ENCODE results near the gene ABHD5.

The ABHD5 gene

DNA sequence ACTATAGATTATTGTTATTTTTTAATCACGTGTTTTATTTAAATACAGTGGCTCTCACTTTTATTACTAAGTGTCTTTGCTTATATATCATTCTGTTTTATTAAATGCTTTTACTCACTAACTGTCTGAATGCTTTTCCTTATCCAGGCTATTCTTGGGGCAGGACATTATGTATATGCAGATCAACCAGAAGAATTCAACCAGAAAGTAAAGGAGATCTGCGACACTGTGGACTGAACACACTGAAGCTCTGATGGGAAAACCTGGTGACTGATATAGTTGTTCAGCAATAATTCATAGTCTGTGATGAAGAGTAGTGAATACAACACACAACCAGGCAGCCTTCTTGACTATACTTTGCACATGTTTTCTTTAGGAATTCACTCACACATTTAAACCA, 27.6 kb downstream of the ABHD5 start:
- DNase-seq (ENCODE audit: low spot score): no peak

DNA sequence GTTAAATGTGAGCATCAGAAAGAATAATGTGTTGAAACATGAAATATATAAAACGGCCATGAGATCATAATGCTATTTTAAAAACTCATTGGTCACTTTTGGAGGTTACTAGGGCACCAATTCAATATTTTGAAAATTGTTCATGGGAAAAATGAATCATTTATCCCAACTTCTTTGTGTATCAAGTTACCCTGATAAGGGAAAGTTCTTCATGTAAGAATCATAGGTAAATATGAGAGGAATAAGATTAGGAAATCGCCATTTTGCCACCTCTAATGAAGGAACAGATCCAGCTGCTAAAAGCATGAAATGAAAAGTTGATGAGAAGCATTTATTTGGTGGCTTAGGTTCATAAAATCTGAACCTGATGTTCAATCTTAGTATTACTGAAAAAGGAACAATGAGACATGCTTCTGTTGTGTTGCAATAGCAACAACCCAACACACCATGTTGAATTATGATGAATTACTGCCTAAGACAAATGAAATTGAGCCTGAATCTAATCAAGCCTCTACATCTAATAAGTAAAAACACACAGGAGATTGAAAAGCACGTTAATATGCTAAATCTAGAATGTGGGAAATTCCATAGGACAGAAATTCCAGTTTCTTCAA, 32.5 kb downstream of the ABHD5 start:
- no peak for DNase-seq (ENCODE audit: low spot score)

- no peak for DNase-seq (ENCODE audit: low spot score)
These were observed 35.8 kb downstream of the ABHD5 start for GRCh38 chr3:43726521-43726920.

DNA sequence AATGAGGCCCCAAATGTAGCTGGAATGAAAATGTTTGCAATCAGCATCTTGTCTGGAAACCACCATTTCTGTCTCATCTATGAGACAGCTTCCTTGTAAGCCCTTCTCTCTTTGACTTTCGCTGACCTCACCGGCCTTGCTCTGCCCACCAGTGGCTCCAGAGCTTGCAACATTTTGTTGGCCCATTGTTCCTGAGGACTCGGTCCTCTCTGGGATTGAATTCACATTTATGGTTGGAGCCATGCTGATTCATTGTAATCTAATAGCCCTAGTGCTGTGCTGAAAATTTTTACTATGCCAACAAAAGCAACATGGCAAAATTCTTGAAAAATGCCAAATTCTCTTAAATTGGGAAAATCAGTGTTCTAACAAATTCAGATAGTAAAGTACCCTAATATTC, 37.2 kb downstream of the ABHD5 start:
- no peak for DNase-seq (ENCODE audit: low spot score)

DNA sequence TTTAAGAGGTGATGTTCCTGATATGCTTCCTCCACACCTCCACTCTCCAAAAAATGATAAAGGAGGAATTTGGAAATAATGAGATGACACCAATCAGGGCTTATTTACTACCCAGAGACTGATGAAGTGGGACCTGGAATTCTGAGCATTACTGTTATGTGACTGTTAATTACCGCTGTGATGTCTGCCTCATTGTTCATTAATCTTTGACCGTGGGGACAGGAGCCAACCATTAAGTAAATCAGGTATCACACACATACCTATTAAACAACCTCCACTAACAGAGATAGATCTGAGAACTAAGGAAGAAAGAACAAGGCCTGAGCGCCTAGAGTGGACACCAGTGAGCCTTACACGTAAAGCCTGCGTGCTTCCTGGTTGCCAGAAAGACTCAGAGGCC, 37.7 kb downstream of the ABHD5 start:
- DNase-seq (ENCODE audit: low spot score): no peak

DNA sequence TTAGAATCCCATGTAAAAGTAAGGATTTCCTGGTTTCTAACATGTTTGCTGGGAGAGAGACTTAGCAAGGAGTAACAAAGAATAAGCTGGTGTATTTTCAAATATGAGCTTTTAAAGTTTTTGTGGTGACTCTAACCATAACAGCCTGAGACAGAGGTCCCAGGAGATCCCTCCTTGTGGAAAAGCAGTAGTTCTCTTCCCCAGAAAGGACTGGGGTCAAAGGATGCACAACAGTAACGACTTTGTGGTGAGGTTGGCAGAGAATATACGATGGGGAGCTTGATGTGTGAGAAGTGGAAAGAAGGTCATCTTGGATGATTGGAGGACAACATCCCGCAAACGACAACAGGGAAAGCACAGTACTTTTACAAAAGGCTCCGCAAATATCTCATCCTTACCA, 38.2 kb downstream of the ABHD5 start:
- no peak for DNase-seq (ENCODE audit: low spot score)

GRCh38 chr3:43729707-43730414, 39.1 kb downstream of the ABHD5 start:
- DNase-seq (ENCODE audit: low spot score): no peak

- no peak for DNase-seq (ENCODE audit: low spot score)
These were observed 42.1 kb downstream of the ABHD5 start for GRCh38 chr3:43732747-43733425.

DNA sequence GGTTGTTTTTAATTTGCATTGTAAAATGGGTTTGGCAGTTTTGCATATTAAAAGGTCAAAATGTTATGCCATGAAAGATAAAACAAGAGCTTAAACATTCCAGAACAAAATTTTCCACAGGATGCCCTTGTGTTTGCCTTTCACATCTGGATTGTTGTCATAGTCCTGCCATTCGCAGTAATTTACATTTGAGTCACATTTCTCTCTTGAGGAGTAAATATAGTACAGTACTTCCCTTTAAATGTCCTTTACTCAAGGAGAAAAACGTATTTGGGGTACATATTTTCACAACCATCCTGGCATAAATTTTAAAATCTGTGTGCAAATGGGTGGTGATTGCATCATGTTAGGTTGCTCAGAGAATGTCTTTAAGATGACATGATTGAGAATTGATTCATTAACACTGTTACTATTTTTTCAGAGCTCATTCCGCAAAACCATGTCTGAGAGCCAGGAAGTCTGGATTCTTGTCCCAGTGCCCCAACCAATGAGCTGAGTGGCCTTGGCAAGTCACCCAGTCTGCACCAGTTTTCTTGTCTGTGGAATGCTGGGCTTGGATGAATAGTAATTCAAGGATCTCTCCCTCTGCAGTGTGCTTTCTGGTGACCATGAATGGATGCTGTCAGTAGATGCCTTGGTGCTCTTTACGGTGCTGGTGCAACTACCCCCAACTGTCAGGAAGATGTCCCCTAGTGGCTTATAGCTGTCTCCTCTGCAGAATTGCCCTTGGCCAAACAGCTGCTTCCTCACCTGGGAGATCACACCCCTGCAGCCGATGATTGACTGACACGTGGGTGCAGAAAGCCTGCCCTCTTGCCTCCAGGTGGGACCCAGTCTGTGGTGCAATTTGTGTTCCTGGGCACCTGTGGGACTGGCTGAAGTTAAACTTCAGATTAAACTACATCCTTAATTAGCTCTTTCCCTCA, 43.0 kb downstream of the ABHD5 start:
- DNase-seq (ENCODE audit: low spot score): no peak

GRCh38 chr3:43734685-43735084, 43.9 kb downstream of the ABHD5 start:
- no peak for DNase-seq (ENCODE audit: low spot score)

DNA sequence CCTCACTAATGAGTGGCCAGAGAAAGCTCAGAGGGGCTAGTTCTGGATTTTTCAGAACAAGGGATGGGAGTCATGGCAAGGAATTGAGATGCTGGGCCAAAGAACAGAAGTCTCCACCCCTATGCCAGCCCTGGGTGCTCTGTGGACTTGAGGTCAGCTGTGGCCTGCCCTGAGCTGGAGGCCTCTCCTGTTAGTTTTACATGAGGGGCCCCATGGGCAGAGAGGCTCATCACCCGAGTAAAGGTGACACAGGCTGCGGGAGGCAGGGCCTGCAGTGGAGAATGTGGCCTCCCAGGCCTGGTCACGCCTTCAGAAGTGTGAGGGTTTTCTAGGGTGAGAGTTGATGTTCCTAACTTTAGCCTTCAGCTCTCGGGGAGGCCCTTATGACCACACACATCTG, 44.9 kb downstream of the ABHD5 start:
- DNase-seq (ENCODE audit: low spot score): no peak

DNA sequence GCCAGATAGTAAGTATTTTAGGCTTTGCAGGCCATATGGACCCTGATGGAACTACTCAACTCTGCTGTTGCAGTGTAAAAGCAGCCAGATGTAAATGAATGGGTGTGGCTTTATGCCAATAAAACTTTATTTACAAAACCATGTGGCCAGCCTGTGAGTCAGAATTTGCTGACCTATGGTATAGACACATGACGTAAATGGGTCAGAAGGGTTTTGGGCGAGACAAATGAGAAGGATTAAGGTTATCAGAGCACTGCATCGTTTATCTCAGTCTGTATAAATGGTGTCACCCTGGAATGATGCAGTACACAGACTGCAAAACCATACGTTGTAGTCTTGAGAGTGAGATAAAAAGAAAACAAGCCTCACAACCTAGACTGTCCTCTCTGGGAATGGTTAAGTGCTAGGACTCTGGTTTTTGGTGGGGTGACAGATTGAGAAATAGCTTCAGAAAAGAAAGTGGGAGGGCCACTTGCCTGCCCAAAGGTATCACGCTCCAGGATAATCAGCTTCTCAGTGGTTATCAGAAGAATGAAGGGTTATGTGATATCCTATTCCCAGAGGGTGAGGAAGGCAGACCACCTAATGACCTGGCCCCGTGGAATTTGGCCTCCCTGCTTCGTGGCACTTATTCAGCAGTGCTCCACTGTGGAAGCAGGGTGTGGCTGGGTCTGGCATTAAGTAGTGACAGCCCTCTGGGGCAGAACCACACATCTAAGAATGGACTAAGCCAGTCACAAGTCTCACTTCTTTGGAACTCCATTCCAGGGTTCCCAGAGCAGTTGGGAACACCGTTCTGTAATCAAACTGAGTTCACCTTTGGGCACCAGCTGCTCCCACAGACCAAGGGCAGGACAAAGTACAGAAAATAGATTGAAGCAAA, 46.1 kb downstream of the ABHD5 start:
- no peak for DNase-seq (ENCODE audit: low spot score)

GRCh38 chr3:43738305-43738704, 47.6 kb downstream of the ABHD5 start:
- DNase-seq (ENCODE audit: low spot score): no peak

- no peak for DNase-seq (ENCODE audit: low spot score)
These were observed 52.2 kb downstream of the ABHD5 start for GRCh38 chr3:43742920-43743319.

DNA sequence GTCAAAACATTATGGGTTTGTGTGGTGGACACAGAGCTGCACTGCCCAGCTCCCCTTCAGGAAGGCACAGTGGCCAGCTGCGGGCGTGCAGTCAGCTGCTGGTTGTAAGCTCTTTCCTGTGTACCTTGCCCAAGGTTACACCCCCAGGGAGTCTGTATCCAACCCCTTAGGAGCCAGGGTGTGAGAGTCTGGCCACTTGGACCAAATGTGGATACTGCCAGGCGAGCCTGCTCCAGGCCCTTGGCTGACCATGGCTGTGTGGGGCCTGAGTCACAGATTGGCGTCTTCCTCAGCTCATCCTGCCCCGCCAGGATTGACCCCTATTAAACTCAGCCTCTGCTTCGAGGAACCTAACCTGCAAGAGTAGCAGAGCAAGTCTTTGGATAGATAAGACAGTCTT, 56.9 kb downstream of the ABHD5 start:
- DNase-seq (ENCODE audit: low spot score): no peak

DNA sequence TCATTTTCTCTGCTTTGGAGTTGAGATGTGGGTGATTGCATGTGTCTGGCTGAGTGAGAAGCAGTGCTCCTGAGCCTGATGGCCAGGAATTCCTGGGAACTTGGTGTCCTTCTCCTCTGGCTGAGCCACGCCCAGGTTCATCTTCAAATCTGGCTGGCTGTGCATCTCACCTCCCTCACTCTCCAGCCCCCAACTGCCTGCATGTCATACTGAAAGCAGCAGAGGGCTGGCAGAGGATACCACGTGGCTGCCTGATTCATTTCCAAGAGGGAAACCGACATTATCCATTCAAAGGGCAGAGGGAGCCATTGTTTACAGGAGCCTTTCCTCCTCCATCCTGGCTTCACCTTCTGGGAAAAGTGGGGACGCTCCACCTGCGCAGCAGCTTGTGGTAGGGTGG, 57.4 kb downstream of the ABHD5 start:
- DNase-seq (ENCODE audit: low spot score): no peak

DNA sequence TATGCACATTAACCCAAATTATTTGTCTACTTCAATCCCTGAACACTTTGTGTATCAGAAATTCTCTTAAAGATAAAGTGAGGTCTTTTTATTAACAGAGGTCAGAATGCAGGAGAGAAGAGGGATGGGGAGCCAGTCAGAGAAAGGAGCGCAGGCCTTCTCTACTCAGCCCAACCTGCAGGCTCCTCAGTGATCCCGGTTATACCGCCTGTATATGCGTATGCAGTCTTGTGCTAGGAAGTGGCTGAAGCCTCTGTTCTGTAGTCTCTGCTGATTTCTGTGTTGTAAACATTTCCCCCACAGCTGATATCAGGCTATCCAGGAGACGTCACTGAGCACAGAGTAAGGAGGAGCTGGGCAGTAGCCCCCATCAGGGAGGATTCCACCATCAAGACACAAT, 57.9 kb downstream of the ABHD5 start:
- DNase-seq (ENCODE audit: low spot score): no peak

DNA sequence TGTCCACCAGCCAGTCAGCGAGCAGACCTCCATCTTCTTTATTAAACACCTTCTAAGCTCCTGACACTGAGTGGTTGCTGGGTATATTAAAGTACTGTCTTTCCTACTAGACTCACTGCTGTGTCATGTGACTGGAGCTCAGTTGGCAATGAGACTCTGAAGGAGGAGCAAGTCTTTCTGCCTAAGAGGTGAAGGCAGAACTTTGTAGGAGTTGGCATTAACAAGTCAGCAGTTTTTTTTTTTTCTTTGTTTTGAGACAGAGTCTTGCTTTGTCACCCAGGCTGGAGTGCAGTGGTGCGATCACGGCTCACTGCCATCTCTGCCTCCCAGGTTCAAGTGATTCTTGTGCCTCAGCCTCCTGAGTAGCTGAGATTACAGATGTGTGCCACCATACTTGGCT, 62.2 kb downstream of the ABHD5 start:
- DNase-seq (ENCODE audit: low spot score): no peak

- no peak for DNase-seq (ENCODE audit: low spot score)
These were observed 63.3 kb downstream of the ABHD5 start for GRCh38 chr3:43753741-43754715.
